A673 (cell line): ENCODE data around the gene MED28.

Experiments used
- CTCF ChIP-seq: fragments of 300-800, 200-600 bp; sonication (generic); conservative IDR thresholded peaks from 2 replicates; pipeline ENCODE4 v1.5.1; 2017; ENCODE audit warnings: low read depth, mild to moderate bottlenecking, antibody characterized with exemption, low read length, moderate library complexity, mixed read lengths
- EZH2 ChIP-seq: fragments of 200-600 bp; sonication (generic); IDR thresholded peaks from 2 replicates; pipeline ENCODE4 v1.6.1; 2017; ENCODE audit warnings: borderline replicate concordance, low read depth, mild to moderate bottlenecking, mixed read lengths, antibody characterized with exemption, low read length; ENCODE audit not compliant: poor library complexity, severe bottlenecking

DNA sequence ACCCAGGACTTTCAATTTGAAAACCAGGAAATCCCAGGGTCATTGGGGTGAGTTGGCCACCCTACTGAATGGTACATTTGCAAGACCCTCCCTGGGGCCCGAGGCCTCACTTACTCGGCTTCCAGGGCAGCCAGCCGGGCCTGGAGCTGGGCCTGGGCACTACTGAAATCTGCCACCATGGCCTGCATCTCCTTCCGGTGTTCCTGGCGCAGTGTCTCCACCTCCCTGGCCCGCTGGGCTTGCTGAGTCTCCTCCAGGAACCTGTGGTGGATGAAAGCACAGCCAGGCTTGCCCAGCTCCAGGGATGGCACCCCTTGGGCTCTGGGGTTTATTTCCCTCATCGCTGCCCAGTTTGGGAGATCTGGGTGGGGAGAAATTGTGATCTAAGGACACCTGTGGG, 24.7 kb downstream of the MED28 start:
- TF ChIP-seq CTCF (no peak), EZH2 (no peak)
